H1 (cell line): ENCODE results near the gene SLC23A2. TPM values are rescaled to one million over a fixed set of nuclear protein-coding genes. Genes with fewer than 3 reads are reported as not detected.

ENCODE experiments used
- CTCF ChIA-PET: fragments of 300-600 bp; sonication (Branson Sonifier 250); formaldehyde crosslinking; loops from one replicate; lab custom pipeline; 2021; ENCODE audit not compliant: partially characterized antibody; lab: Charles Lee
- POLR2A ChIA-PET: fragments of 300-600 bp; sonication (Branson Sonifier 250); formaldehyde crosslinking; loops from one replicate; lab custom pipeline; 2021; ENCODE audit warnings: inconsistent platforms; ENCODE audit not compliant: partially characterized antibody; lab: Charles Lee
- DNase-seq, 2 experiments: peaks; one replicate each; pipeline versions ENCODE4 v3.0.0 to v3.0.0-alpha.2; 2010 to 2022; ENCODE audit warnings: low spot score in 2 of 2, low read depth in 1 of 2, mixed read lengths in 1 of 2
- FAIRE-seq: peaks from 2 replicates; lab custom pipeline; 2011; peaks lifted over from hg19 to GRCh38; lab: Jason Lieb, UNC
- H2AFZ ChIP-seq: 2 replicates; pipeline ENCODE4 v1.8.1; 2012; ENCODE audit warnings: low read length, inconsistent platforms
- H2AK5ac ChIP-seq: 2 replicates; pipeline ENCODE4 v1.6.1; 2013; ENCODE audit warnings: low read depth, low read length
- H2BK120ac ChIP-seq: replicated peaks from 2 replicates; pipeline ENCODE3; 2013; ENCODE audit warnings: low read depth, low read length, inconsistent platforms
- H2BK12ac ChIP-seq: 2 replicates; pipeline ENCODE4 v1.6.1; 2013; ENCODE audit warnings: low read depth, low read length
- H2BK15ac ChIP-seq: 2 replicates; pipeline ENCODE4 v1.6.1; 2013; ENCODE audit warnings: low read length
- H2BK20ac ChIP-seq: 2 replicates; pipeline ENCODE4 v1.6.1; 2013; ENCODE audit warnings: low read length
- H2BK5ac ChIP-seq: 2 replicates; pipeline ENCODE4 v1.6.1; 2013; ENCODE audit warnings: low read depth, low read length
- H3K14ac ChIP-seq: 2 replicates; pipeline ENCODE4 v1.6.1; 2013; ENCODE audit warnings: inconsistent platforms; ENCODE audit not compliant: insufficient read length
- H3K18ac ChIP-seq: 2 replicates; pipeline ENCODE4 v1.6.1; 2013; ENCODE audit warnings: low read length; ENCODE audit errors: extremely low read depth
- H3K23ac ChIP-seq: 2 replicates; pipeline ENCODE4 v1.6.1; 2013; ENCODE audit warnings: inconsistent platforms; ENCODE audit not compliant: insufficient read length
- H3K23me2 ChIP-seq: 2 replicates; pipeline ENCODE4 v1.6.1; 2013; ENCODE audit warnings: low read depth, low read length
- H3K27ac ChIP-seq: 2 replicates; pipeline ENCODE4 v1.6.1; 2011; ENCODE audit warnings: low read depth, low read length, inconsistent platforms
- H3K27me3 ChIP-seq, 4 experiments: replicated peaks in 1 of 4; 1 replicate in 1 of 4; 2 replicates in 3 of 4; pipeline versions ENCODE4 v1.6.1 to v1.8.1; 2011 to 2013; ENCODE audit warnings: low read length in 3 of 4, mild to moderate bottlenecking in 3 of 4, inconsistent platforms in 2 of 4, mixed read lengths in 2 of 4, moderate library complexity in 1 of 4; ENCODE audit not compliant: control insufficient read depth in 3 of 4, insufficient read depth in 3 of 4; ENCODE audit errors: extremely low read depth in 1 of 4
- H3K36me3 ChIP-seq, 4 experiments: 2 replicates each; pipeline versions ENCODE4 v1.6.1 to v1.8.1; 2011 to 2013; ENCODE audit warnings: mild to moderate bottlenecking in 4 of 4, low read length in 3 of 4, moderate library complexity in 2 of 4, control low read depth in 1 of 4, inconsistent platforms in 1 of 4; ENCODE audit not compliant: insufficient read depth in 4 of 4, control insufficient read depth in 2 of 4
- H3K4ac ChIP-seq: replicated peaks from 2 replicates; pipeline ENCODE3; 2013; ENCODE audit warnings: low read length, low read depth, mixed read lengths, inconsistent platforms; ENCODE audit not compliant: insufficient read length
- H3K4me1 ChIP-seq, 4 experiments: replicated peaks in 1 of 4; 1 replicate in 1 of 4; 2 replicates in 3 of 4; pipeline versions ENCODE4 v1.6.1 to v1.8.1; 2011 to 2013; ENCODE audit warnings: low read length in 3 of 4, inconsistent platforms in 2 of 4, mixed read lengths in 1 of 4; ENCODE audit not compliant: insufficient read depth in 4 of 4, control insufficient read depth in 3 of 4
- H3K4me2 ChIP-seq, 2 experiments: 2 replicates each; pipeline versions ENCODE4 v1.6.1 to v1.8.1; 2011 to 2013; ENCODE audit warnings: low read depth in 2 of 2, low read length in 2 of 2, control low read depth in 1 of 2, inconsistent platforms in 1 of 2, mild to moderate bottlenecking in 1 of 2; ENCODE audit not compliant: insufficient read depth in 1 of 2
- H3K4me3 ChIP-seq, 4 experiments: fragments of 200-600, 300-600 bp in 1 of 4; sonication (generic), shearing (Covaris generic), sonication (Bioruptor Twin) in 1 of 4; 2 replicates each; pipeline versions ENCODE4 v1.5.1 to v1.8.1; 2011 to 2016; ENCODE audit warnings: low read length in 4 of 4, low read depth in 3 of 4, control low read depth in 2 of 4, inconsistent platforms in 2 of 4, mild to moderate bottlenecking in 2 of 4, mixed read lengths in 1 of 4, moderate library complexity in 1 of 4; ENCODE audit not compliant: insufficient read depth in 2 of 4; ENCODE audit errors: extremely low read depth in 1 of 4
- H3K56ac ChIP-seq: replicated peaks from 2 replicates; pipeline ENCODE3; 2013; ENCODE audit warnings: low read depth, mild to moderate bottlenecking, mixed read lengths, low read length, inconsistent platforms; ENCODE audit not compliant: insufficient read length
- H3K79me1 ChIP-seq: 2 replicates; pipeline ENCODE4 v1.6.1; 2013; ENCODE audit warnings: low read depth, low read length, control low read depth
- H3K79me2 ChIP-seq, 2 experiments: 2 replicates each; pipeline versions ENCODE4 v1.6.1 to v1.8.1; 2012 to 2013; ENCODE audit warnings: low read length in 2 of 2, mild to moderate bottlenecking in 2 of 2, inconsistent platforms in 1 of 2; ENCODE audit not compliant: insufficient read depth in 2 of 2, control insufficient read depth in 1 of 2
- H3K9ac ChIP-seq, 4 experiments: replicated peaks in 1 of 4; 1 replicate in 1 of 4; 2 replicates in 3 of 4; pipeline versions ENCODE4 v1.6.1 to v1.8.1; 2011 to 2013; ENCODE audit warnings: low read depth in 3 of 4, low read length in 3 of 4, control low read depth in 2 of 4, mild to moderate bottlenecking in 2 of 4, moderate library complexity in 2 of 4, inconsistent platforms in 1 of 4; ENCODE audit errors: extremely low read depth in 1 of 4
- H3K9me3 ChIP-seq, 2 experiments: 2 replicates each; pipeline versions ENCODE4 v1.6.1 to v1.8.1; 2012 to 2013; ENCODE audit warnings: mild to moderate bottlenecking in 2 of 2, moderate library complexity in 2 of 2, control low read depth in 1 of 2, inconsistent platforms in 1 of 2, low read depth in 1 of 2, low read length in 1 of 2, mixed read lengths in 1 of 2; ENCODE audit not compliant: insufficient read depth in 2 of 2
- H4K20me1 ChIP-seq, 2 experiments: replicated peaks in 1 of 2; 2 replicates each; pipeline versions ENCODE3 to v1.8.1; 2011 to 2013; ENCODE audit warnings: inconsistent platforms in 2 of 2, low read length in 2 of 2, mild to moderate bottlenecking in 1 of 2; ENCODE audit not compliant: insufficient read depth in 2 of 2, control insufficient read depth in 1 of 2
- H4K5ac ChIP-seq: 2 replicates; pipeline ENCODE4 v1.6.1; 2013; ENCODE audit warnings: low read length, low read depth, mixed read lengths, inconsistent platforms; ENCODE audit not compliant: insufficient read length
- H4K8ac ChIP-seq: 2 replicates; pipeline ENCODE4 v1.8.0; 2013; ENCODE audit warnings: mild to moderate bottlenecking, moderate library complexity, low read length, inconsistent platforms; ENCODE audit not compliant: insufficient read depth; ENCODE audit errors: extremely low read depth
- H4K91ac ChIP-seq: replicated peaks from 2 replicates; pipeline ENCODE3; 2013; ENCODE audit warnings: low read length, mixed read lengths, inconsistent platforms; ENCODE audit not compliant: insufficient read length
- CHD2 ChIP-seq: IDR thresholded peaks from 2 replicates; pipeline ENCODE4 v1.6.1; 2012; ENCODE audit warnings: low read length, improper control_type of control experiment
- GABPA ChIP-seq: IDR thresholded peaks from 2 replicates; pipeline ENCODE4 v1.6.1; 2011; ENCODE audit warnings: mild to moderate bottlenecking, low read length, moderate library complexity, borderline replicate concordance; ENCODE audit not compliant: insufficient read depth
- SIRT6 ChIP-seq: IDR thresholded peaks from one replicate; pipeline ENCODE4 v1.7.1; 2012; ENCODE audit warnings: low read length, inconsistent platforms
- WGBS, 2 experiments: shearing (Covaris generic) in 1 of 2; methylation state at CpG; one replicate each; pipeline versions ENCODE4 v1.1.6 to v1.1.7; 2013 to 2015; ENCODE audit warnings: low lambda C conversion rate in 2 of 2, mixed read lengths in 2 of 2, inconsistent platforms in 1 of 2, low coverage in 1 of 2, missing lambda C conversion rate in 1 of 2; ENCODE audit not compliant: insufficient replicate concordance in 2 of 2, insufficient coverage in 1 of 2, insufficient read length in 1 of 2; ENCODE audit errors: extremely low coverage in 1 of 2, missing lambda C conversion rate in 1 of 2; 5-methylcytosine and 5-hydroxymethylcytosine counted together
- polyA plus RNA-seq, 7 experiments: library from polyadenylated mRNA; depleted of rRNA in 3 of 7; stranded (reverse) in 5 of 7; unstranded in 2 of 7; fragments of >200 nt in 5 of 7; fragments of 200-250 nt in 2 of 7; gene quantifications; 1 replicate in 5 of 7; 2 replicates in 1 of 7; 4 replicates in 1 of 7; pipeline versions ENCODE4 v1.2.1 to v1.2.3, GENCODE V29; 2011 to 2013; ENCODE audit warnings: missing spikeins in 2 of 7, mixed read lengths in 2 of 7
- total RNA-seq: library from RNA; stranded (reverse); fragmentation: NEBNext Ultra II Directional; extraction: Animal tissue kit (Norgen Biotek cat#: 25700); gene quantifications from 2 replicates; pipeline ENCODE4 v1.2.1, GENCODE V29; 2021

SLC23A2 gene
- total and polyA plus RNA-seq, 2 of the 8 experiments (the other 6 are each of a cell fraction or from before 2014, with no cell fraction given) = 17.0 to 18.6 TPM

GRCh38 chr20:4951299-4951698 is 50.0 kb downstream of the SLC23A2 start:
- no peaks in the 10 kb centered on the region for H3K23me2 ChIP-seq
- WGBS, 2 experiments = 88% methylated on average over 3 of the region's 3 CpGs; no CpG with 5 or more reads in 1 of the 2 experiments
- H4K91ac ChIP-seq = no peak overlapping the region
- H2BK120ac ChIP-seq = no peak overlapping the region
- H4K8ac ChIP-seq = no peak overlapping the region
- H3K14ac ChIP-seq = no peak overlapping the region
- H3K79me1 ChIP-seq = no peaks in the 10 kb centered on the region
- H3K4me3 ChIP-seq = no peak overlapping the region
- no peak overlapping the region for H3K4ac ChIP-seq
- no peak overlapping the region for H4K5ac ChIP-seq
- H2BK20ac ChIP-seq = no peak overlapping the region
- no peak overlapping the region for H3K18ac ChIP-seq
- H3K79me2 ChIP-seq = no peaks in the 10 kb centered on the region
- no peaks in the 10 kb centered on the region for H3K36me3 ChIP-seq
- no peak overlapping the region; a peak in 2 of 7 replicates for H3K9ac ChIP-seq
- 0 out of 4 replicates have a peak, but pooled peaks cover 0 to 2% of the 10 kb centered on the region in 2 experiments for H3K9me3 ChIP-seq
- H3K27ac ChIP-seq = no peak overlapping the region
- no peak overlapping the region for H2AFZ ChIP-seq
- H3K27me3 ChIP-seq = no peaks in the 10 kb centered on the region
- FAIRE-seq (no peak), DNase-seq (no peak)
- H3K4me1 ChIP-seq = peaks cover 3 to 11% (median 5%) of the 10 kb centered on the region in 4 experiments; a peak in 5 of 7 replicates
- CTCF ChIA-PET = interaction anchor here (0.5 to 2.0 kb wide), 7 partner anchors 35 to 211 kb away, joined by 3 to 9 read pairs (median 3); no protein-coding TSS in a partner anchor
- no peak overlapping the region for H2AK5ac ChIP-seq
- no peak overlapping the region for H3K56ac ChIP-seq
- no peaks in the 10 kb centered on the region for H4K20me1 ChIP-seq
- POLR2A ChIA-PET = interaction anchor here (0.7 kb wide), 1 partner anchor 15 kb away, joined by 3 read pairs; no protein-coding TSS in a partner anchor
- H2BK5ac ChIP-seq = no peak overlapping the region
- H2BK12ac ChIP-seq = no peak overlapping the region
- no peak overlapping the region for H3K4me2 ChIP-seq
- no peak overlapping the region for H2BK15ac ChIP-seq
- no peak overlapping the region for H3K23ac ChIP-seq
- TF ChIP-seq CHD2 = no peak
- no peak for TF ChIP-seq GABPA
- no peak for TF ChIP-seq SIRT6
